ENCODE results near the gene KCNK10. TPM values are rescaled to one million over a fixed set of nuclear protein-coding genes. Genes with fewer than 3 reads are reported as not detected.

The KCNK10 gene
- total RNA-seq, 4 donors from 2014 or later, result 0.17 TPM; not detected in 3

GRCh38 chr14:88208858-88209257, 114.2 kb downstream of the KCNK10 start:
- DNase-seq (ENCODE audit: extremely low spot score), result no peak
- Histone ChIP-seq H3K27ac (replicated peaks in 1 of 4) (no peak overlapping the region), H3K4me1 (no peaks in the 10 kb centered on the region), H3K36me3 (no peaks in the 10 kb centered on the region), H3K4me3 (no peak overlapping the region), H3K27me3 (peaks cover 0 to 15% (median 0%) of the 10 kb centered on the region in 4 donors), H3K9me3 (no peaks in the 10 kb centered on the region)
- TF ChIP-seq CTCF (IDR thresholded peaks at IDR 0.05) (no peak), POLR2AphosphoS5 (IDR thresholded peaks at IDR 0.05) (no peak)
- 35% methylated on average over 5 of the region's 5 CpGs for WGBS
- intact Hi-C loops (cut with DNase I), result no loop called here

- 75% methylated on average over 3 of the region's 4 CpGs for WGBS
- no peak for TF ChIP-seq EP300 (IDR thresholded peaks at IDR 0.05)
- no peak for TF ChIP-seq POLR2A (IDR thresholded peaks at IDR 0.05; ENCODE audit: low read depth)
- no peak for TF ChIP-seq POLR2AphosphoS5 (IDR thresholded peaks at IDR 0.05)
- no peak for TF ChIP-seq CTCF (IDR thresholded peaks at IDR 0.05)
- no peak for DNase-seq (ENCODE audit: extremely low spot score)
- Histone ChIP-seq H3K9me3 (no peaks in the 10 kb centered on the region), H3K27me3 (peaks cover 0 to 20% (median 0%) of the 10 kb centered on the region in 4 donors), H3K27ac (replicated peaks in 1 of 4) (no peak overlapping the region), H3K36me3 (no peaks in the 10 kb centered on the region), H3K4me1 (no peaks in the 10 kb centered on the region), H3K4me3 (no peak overlapping the region)
- intact Hi-C loops (cut with DNase I), result no loop called here
Measured at GRCh38 chr14:88204221-88204620, 118.8 kb downstream of the KCNK10 start.

- TF ChIP-seq CTCF (IDR thresholded peaks at IDR 0.05) (no peak), POLR2A (IDR thresholded peaks at IDR 0.05; ENCODE audit: low read depth) (no peak), POLR2AphosphoS5 (IDR thresholded peaks at IDR 0.05) (no peak), EP300 (IDR thresholded peaks at IDR 0.05) (no peak)
- intact Hi-C loops (cut with DNase I), result no loop called here
- no peaks in the 10 kb centered on the region for H3K4me1 ChIP-seq
- no peaks in the 10 kb centered on the region for H3K36me3 ChIP-seq
- H3K27me3 ChIP-seq, result peaks cover 0 to 26% (median 0%) of the 10 kb centered on the region in 4 donors
- H3K27ac ChIP-seq (replicated peaks in 1 of 4), result no peak overlapping the region
- H3K9me3 ChIP-seq, result no peaks in the 10 kb centered on the region
- WGBS, result 48% methylated on average over 3 of the region's 3 CpGs
- no peak overlapping the region for H3K4me3 ChIP-seq
- no peak for DNase-seq (ENCODE audit: extremely low spot score)
Measured at GRCh38 chr14:88203291-88203690, 119.8 kb downstream of the KCNK10 start.

- TF ChIP-seq POLR2AphosphoS5 (IDR thresholded peaks at IDR 0.05) (no peak), POLR2A (IDR thresholded peaks at IDR 0.05; ENCODE audit: low read depth) (no peak), CTCF (IDR thresholded peaks at IDR 0.05) (no peak), EP300 (IDR thresholded peaks at IDR 0.05) (no peak)
- H3K4me1 ChIP-seq, result no peaks in the 10 kb centered on the region
- no peaks in the 10 kb centered on the region for H3K9me3 ChIP-seq
- no peak overlapping the region for H3K4me3 ChIP-seq
- intact Hi-C loops (cut with DNase I), result no loop called here
- WGBS, result 84% methylated on average over 4 of the region's 4 CpGs
- DNase-seq (ENCODE audit: extremely low spot score), result no peak
- H3K36me3 ChIP-seq, result no peaks in the 10 kb centered on the region
- peaks cover 0 to 20% (median 0%) of the 10 kb centered on the region in 4 donors for H3K27me3 ChIP-seq
- H3K27ac ChIP-seq (replicated peaks in 1 of 4), result no peak overlapping the region
Measured at GRCh38 chr14:88202286-88202685, 120.8 kb downstream of the KCNK10 start.

GRCh38 chr14:88201851-88202250, 121.2 kb downstream of the KCNK10 start:
- no peak overlapping the region for H3K4me3 ChIP-seq
- TF ChIP-seq EP300 (IDR thresholded peaks at IDR 0.05) (no peak), CTCF (IDR thresholded peaks at IDR 0.05) (no peak), POLR2A (IDR thresholded peaks at IDR 0.05; ENCODE audit: low read depth) (no peak), POLR2AphosphoS5 (IDR thresholded peaks at IDR 0.05) (no peak)
- intact Hi-C loops (cut with DNase I), result no loop called here
- H3K27ac ChIP-seq (replicated peaks in 1 of 4), result no peak overlapping the region
- H3K27me3 ChIP-seq, result peaks cover 0 to 19% (median 0%) of the 10 kb centered on the region in 4 donors
- H3K4me1 ChIP-seq, result no peaks in the 10 kb centered on the region
- no peaks in the 10 kb centered on the region for H3K9me3 ChIP-seq
- 81% methylated on average over 2 of the region's 2 CpGs for WGBS
- no peaks in the 10 kb centered on the region for H3K36me3 ChIP-seq
- DNase-seq (ENCODE audit: extremely low spot score), result no peak
